BE2C (cell line): Measurements from ENCODE around the gene MICU1. TPM values are rescaled to one million over a fixed set of nuclear protein-coding genes. Genes with fewer than 3 reads are reported as not detected.
A peak's percentile ranks its signal among the peaks of the same experiment; 100 is the strongest.
"Not testable (repeated sequence)": the region's sequence is repeated elsewhere in the genome, so short reads cannot be mapped to it uniquely, and the experiment has no call there.

Experiments
- DNase-seq: peaks from one replicate; pipeline ENCODE4 v3.0.0-alpha.2; 2020
- H3K27me3 ChIP-seq: fragments of 250-450 bp; sonication (Bioruptor Pico); 2 replicates; pipeline ENCODE4 v1.5.1; 2020; ENCODE audit warnings: mild to moderate bottlenecking
- H3K36me3 ChIP-seq: fragments of 250-450 bp; sonication (Bioruptor Pico); 2 replicates; pipeline ENCODE4 v1.5.1; 2020; ENCODE audit warnings: mild to moderate bottlenecking
- H3K4me1 ChIP-seq: fragments of 250-450 bp; sonication (Bioruptor Pico); 2 replicates; pipeline ENCODE4 v1.5.1; 2020
- H3K4me3 ChIP-seq: 2 replicates; pipeline ENCODE4 v1.5.1; 2011; ENCODE audit warnings: low read depth, low read length
- H3K9me3 ChIP-seq: fragments of 250-450 bp; sonication (Bioruptor Pico); 2 replicates; pipeline ENCODE4 v1.5.1; 2020
- CTCF ChIP-seq: IDR thresholded peaks from 2 replicates; pipeline ENCODE4 v1.5.1; 2012; ENCODE audit warnings: mild to moderate bottlenecking, low read depth, low read length
- polyA plus RNA-seq: library from polyadenylated mRNA; unstranded; fragments of >200 nt; gene quantifications from one replicate; pipeline ENCODE4 v1.2.1, GENCODE V29; 2012; ENCODE audit warnings: low read depth, missing spikeins; ENCODE audit not compliant: insufficient read length, insufficient read depth

Gene MICU1, protein sequence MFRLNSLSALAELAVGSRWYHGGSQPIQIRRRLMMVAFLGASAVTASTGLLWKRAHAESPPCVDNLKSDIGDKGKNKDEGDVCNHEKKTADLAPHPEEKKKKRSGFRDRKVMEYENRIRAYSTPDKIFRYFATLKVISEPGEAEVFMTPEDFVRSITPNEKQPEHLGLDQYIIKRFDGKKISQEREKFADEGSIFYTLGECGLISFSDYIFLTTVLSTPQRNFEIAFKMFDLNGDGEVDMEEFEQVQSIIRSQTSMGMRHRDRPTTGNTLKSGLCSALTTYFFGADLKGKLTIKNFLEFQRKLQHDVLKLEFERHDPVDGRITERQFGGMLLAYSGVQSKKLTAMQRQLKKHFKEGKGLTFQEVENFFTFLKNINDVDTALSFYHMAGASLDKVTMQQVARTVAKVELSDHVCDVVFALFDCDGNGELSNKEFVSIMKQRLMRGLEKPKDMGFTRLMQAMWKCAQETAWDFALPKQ
- 34.4 TPM for polyA plus RNA-seq

DNA sequence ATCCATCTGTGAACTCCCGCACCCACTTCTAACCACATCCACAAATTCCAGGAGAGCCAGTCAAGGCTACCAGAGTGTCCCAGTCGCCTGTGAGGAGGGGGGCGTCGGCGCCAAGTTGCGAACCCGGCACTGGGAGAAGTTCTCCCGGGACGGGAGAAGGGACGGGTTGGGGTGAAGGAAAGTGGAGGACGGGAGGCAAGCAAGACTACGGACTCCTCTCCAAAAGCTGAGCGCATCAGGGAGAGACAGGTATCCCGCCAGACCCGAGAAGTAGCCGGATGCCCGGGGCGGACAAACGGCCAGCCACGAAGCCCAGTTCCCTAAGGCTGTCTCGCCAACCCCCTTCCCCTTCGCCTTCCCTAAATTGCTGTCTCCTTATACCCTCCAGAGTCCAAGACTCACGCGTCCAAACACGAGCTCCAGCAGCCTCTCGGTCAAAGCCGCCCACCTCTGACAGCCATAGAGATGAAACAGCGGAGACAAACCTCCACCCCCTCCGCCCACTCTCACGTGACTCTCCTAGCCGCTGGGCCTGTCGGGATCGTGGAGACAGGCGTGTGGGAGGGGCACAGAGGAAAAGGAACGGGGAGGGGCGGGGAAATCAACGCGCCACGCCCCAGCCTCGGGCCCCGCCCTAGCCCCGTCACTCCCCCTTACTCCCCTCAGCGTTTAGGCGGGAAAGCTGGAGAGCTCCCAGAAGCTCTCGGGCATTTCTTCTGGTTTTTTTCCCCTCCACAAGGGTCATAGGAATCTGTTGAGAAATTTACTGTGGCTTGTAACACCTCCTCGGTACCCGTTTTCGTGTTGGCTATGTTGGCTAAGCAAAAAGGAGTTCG is at the start of gene MICU1:
MICU1 (minus strand) TSS at position 472 of the 836 bp plus-strand sequence. CDS start 59,286 bp downstream, outside the sequence.
- Histone ChIP-seq H3K27me3 (no peaks in the 10 kb centered on the region), H3K4me1 (peaks cover 4% of the 10 kb centered on the region; the same call in 1 of the 2 replicates), H3K9me3 (peaks cover 3% of the 10 kb centered on the region), H3K4me3 (peak within 1 kb of the TSS; percentile 99), H3K36me3 (no peaks in the 10 kb centered on the region)
- TF ChIP-seq CTCF: no peak
- peak; percentile 96 for DNase-seq

DNA sequence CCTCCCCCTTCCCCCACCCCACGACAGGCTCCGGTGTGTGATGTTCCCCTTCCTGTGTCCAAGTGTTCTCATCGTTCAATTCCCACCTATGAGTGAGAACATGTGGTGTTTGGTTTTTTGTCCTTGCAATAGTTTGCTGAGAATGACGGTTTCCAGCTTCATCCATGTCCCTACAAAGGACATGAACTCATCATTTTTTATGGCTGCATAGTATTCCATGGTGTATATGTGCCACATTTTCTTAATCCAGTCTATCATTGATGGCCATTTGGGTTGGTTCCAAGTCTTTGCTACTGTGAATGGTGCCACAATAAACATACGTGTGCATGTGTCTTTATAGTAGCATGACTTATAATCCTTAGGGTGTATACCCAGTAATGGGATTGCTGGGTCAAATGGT is 48.3 kb upstream of the MICU1 start:
- H3K4me1 ChIP-seq, DNase-seq, H3K9me3 ChIP-seq, H3K27me3 ChIP-seq, H3K36me3 ChIP-seq, H3K4me3 ChIP-seq: not testable (repeated sequence)

- no peak for TF ChIP-seq CTCF
- no peak for DNase-seq
- H3K4me3 ChIP-seq: no peak overlapping the region
- no peaks in the 10 kb centered on the region for H3K9me3 ChIP-seq
- no peaks in the 10 kb centered on the region for H3K4me1 ChIP-seq
- H3K36me3 ChIP-seq: no peaks in the 10 kb centered on the region
- no peaks in the 10 kb centered on the region for H3K27me3 ChIP-seq
Observed at GRCh38 chr10:72673280-72673679, 47.4 kb upstream of the MICU1 start.

DNA sequence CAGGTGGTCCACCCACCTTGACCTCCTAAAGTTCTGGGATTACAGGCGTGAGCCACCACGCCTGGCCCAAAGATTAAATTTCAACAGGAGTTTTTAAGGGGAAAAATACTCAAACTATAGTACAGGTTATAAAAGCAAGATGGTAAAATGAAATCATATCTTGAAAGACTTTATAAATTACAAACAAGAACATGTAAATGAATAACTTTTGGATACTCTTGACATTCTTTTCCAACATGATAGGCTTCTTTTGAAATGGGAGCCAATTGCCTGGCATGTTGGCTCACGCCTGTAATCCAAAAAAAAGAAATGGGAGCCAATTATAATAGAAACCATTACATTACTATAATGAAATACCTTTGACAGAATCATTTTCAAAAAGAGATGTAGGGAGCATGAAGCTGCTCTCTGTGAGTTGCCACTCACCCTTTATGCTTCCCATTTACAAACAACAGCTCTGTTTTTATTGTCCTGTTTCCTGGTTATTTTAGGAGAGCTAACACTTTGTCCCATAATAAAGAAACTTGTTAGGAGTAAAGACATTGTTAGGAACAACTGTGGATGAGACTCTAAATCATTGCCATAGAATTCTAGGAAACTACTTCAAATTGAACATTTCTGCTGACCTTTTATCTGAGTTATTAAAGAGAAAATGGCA is 41.5 kb upstream of the MICU1 start:
- H3K4me3 ChIP-seq: no peak overlapping the region
- no peaks in the 10 kb centered on the region for H3K4me1 ChIP-seq
- no peaks in the 10 kb centered on the region for H3K36me3 ChIP-seq
- no peaks in the 10 kb centered on the region for H3K27me3 ChIP-seq
- no peak for TF ChIP-seq CTCF
- H3K9me3 ChIP-seq: no peaks in the 10 kb centered on the region
- no peak for DNase-seq

GRCh38 chr10:72665925-72666324 is 40.0 kb upstream of the MICU1 start:
- no peak for TF ChIP-seq CTCF
- no peak for DNase-seq
- H3K27me3 ChIP-seq: no peaks in the 10 kb centered on the region
- H3K4me3 ChIP-seq: no peak overlapping the region
- H3K9me3 ChIP-seq: no peaks in the 10 kb centered on the region
- no peaks in the 10 kb centered on the region for H3K4me1 ChIP-seq
- H3K36me3 ChIP-seq: no peaks in the 10 kb centered on the region

- Histone ChIP-seq H3K4me1 (no peaks in the 10 kb centered on the region), H3K36me3 (no peaks in the 10 kb centered on the region), H3K4me3 (no peak overlapping the region), H3K9me3 (no peaks in the 10 kb centered on the region), H3K27me3 (no peaks in the 10 kb centered on the region)
- TF ChIP-seq CTCF: no peak
- DNase-seq: no peak
Observed at GRCh38 chr10:72663971-72664370, 38.1 kb upstream of the MICU1 start.
